K562 (cell line): ENCODE measurements around the gene METRN. TPM values are rescaled to one million over a fixed set of nuclear protein-coding genes. Genes with fewer than 3 reads are reported as not detected.

Source experiments
- ATAC-seq: fragments of 200-7000 bp; cut with Tn5 transposase; 3 replicates; pipeline ENCODE4 v1.9.1; 2020; ENCODE audit warnings: moderate library complexity
- BruUV-seq: library from RNA; stranded (reverse); fragments of 400-500 nt; replicated peaks from 2 replicates; lab custom pipeline; 2021; lab: Mats Ljungman, UMichigan
- CTCF ChIA-PET: fragments of 300-600 bp; formaldehyde crosslinking; extraction: SDS; loops from one replicate; lab custom pipeline; 2021; ENCODE audit warnings: low intra/inter-chr PET ratio; lab: Yijun Ruan, JAX
- POLR2A ChIA-PET: fragments of 300-600, 350-650 bp; sonication (Branson Sonifier 250); formaldehyde crosslinking; extraction: SDS; loops from one replicate; lab custom pipeline; 2021; ENCODE audit warnings: antibody characterized with exemption, inconsistent platforms; lab: Yijun Ruan, JAX
- DNase-seq, 4 experiments: peaks; one replicate each; pipeline versions ENCODE4 v3.0.0 to v3.0.0-alpha.2; 2011 to 2018; ENCODE audit warnings: low spot score in 3 of 4, mixed read lengths in 3 of 4; ENCODE audit errors: extremely low read depth in 1 of 4
- FAIRE-seq: peaks from 2 replicates; lab custom pipeline; 2011; peaks lifted over from hg19 to GRCh38; lab: Jason Lieb, UNC
- H2AFZ ChIP-seq: 2 replicates; pipeline ENCODE4 v1.6.0; 2011; ENCODE audit warnings: low read depth, low read length, control low read depth, inconsistent platforms
- H3K27ac ChIP-seq: fragments of 200-600 bp; 3 replicates; pipeline ENCODE4 v1.8.0; 2011; ENCODE audit warnings: low read depth, mild to moderate bottlenecking, control low read depth, inconsistent platforms, low read length, moderate library complexity, mixed read lengths; ENCODE audit errors: extremely low read depth
- H3K27me3 ChIP-seq, 2 experiments: fragments of 300-600 bp in 1 of 2; 2 replicates in 1 of 2; 3 replicates in 1 of 2; pipeline versions ENCODE4 v1.6.0 to v1.8.0; 2011; ENCODE audit warnings: inconsistent platforms in 2 of 2, low read length in 2 of 2, mild to moderate bottlenecking in 1 of 2, mixed read lengths in 1 of 2, moderate library complexity in 1 of 2; ENCODE audit not compliant: control insufficient read depth in 2 of 2, insufficient read depth in 2 of 2
- H3K36me3 ChIP-seq: fragments of 300-600 bp; 3 replicates; pipeline ENCODE4 v1.8.0; 2011; ENCODE audit warnings: mild to moderate bottlenecking, low read length, inconsistent platforms; ENCODE audit not compliant: control insufficient read depth, insufficient read depth
- H3K4me1 ChIP-seq, 2 experiments: fragments of 200-600 bp in 1 of 2; replicated peaks in 1 of 2; 2 replicates in 1 of 2; 3 replicates in 1 of 2; pipeline versions ENCODE4 v1.5.1 to v1.8.0; 2011; ENCODE audit warnings: inconsistent platforms in 2 of 2, low read length in 2 of 2, mild to moderate bottlenecking in 1 of 2, mixed read lengths in 1 of 2, moderate library complexity in 1 of 2; ENCODE audit not compliant: control insufficient read depth in 2 of 2, insufficient read depth in 2 of 2
- H3K4me2 ChIP-seq: 2 replicates; pipeline ENCODE4 v1.6.1; 2011; ENCODE audit warnings: low read length, control low read depth, inconsistent platforms, mixed read lengths; ENCODE audit not compliant: insufficient read depth
- H3K4me3 ChIP-seq: fragments of 200-600 bp; sonication (generic), shearing (Covaris generic); 2 replicates; pipeline ENCODE4 v1.5.1; 2016; ENCODE audit warnings: control low read depth, inconsistent platforms
- H3K79me2 ChIP-seq: fragments of 200-600 bp; 3 replicates; pipeline ENCODE4 v1.8.0; 2011; ENCODE audit warnings: low read length, inconsistent platforms; ENCODE audit not compliant: control insufficient read depth, insufficient read depth
- H3K9ac ChIP-seq, 2 experiments: 2 replicates each; pipeline versions ENCODE4 v1.6.0 to v1.6.1; 2011; ENCODE audit warnings: low read depth in 2 of 2, low read length in 2 of 2, control low read depth in 1 of 2, inconsistent platforms in 1 of 2, mild to moderate bottlenecking in 1 of 2, mixed read lengths in 1 of 2; ENCODE audit not compliant: insufficient read depth in 1 of 2
- H3K9me1 ChIP-seq: one replicate; pipeline ENCODE4 v1.6.0; 2011; ENCODE audit warnings: inconsistent platforms, mild to moderate bottlenecking, low read length, moderate library complexity; ENCODE audit not compliant: control insufficient read depth, insufficient read depth
- H3K9me3 ChIP-seq: replicated peaks from 2 replicates; pipeline ENCODE4 v1.5.1; 2011; ENCODE audit warnings: low read depth, low read length, inconsistent platforms; ENCODE audit not compliant: control insufficient read depth, insufficient read depth
- H4K20me1 ChIP-seq: replicated peaks from 2 replicates; pipeline ENCODE4 v1.6.1; 2011; ENCODE audit warnings: low read length, inconsistent platforms, mixed read lengths; ENCODE audit not compliant: control insufficient read depth, insufficient read depth
- ARID4B ChIP-seq: sonication (generic); formaldehyde crosslinking; IDR thresholded peaks from 2 replicates; pipeline ENCODE4 v1.8.0; 2022; ENCODE audit warnings: mild to moderate bottlenecking, missing genetic modification reagents
- CSDE1 ChIP-seq, 2 experiments: fragments of 450-650 bp; IDR thresholded peaks; 2 replicates each; pipeline ENCODE4 v1.6.1; 2016; ENCODE audit warnings: mild to moderate bottlenecking in 1 of 2
- HDGF ChIP-seq: fragments of 450-650 bp; IDR thresholded peaks from 2 replicates; pipeline ENCODE4 v1.6.1; 2016
- HEY1 ChIP-seq: fragments of 250-450 bp; sonication (Bioruptor Pico); IDR thresholded peaks from 2 replicates; pipeline ENCODE4 v1.5.0; 2020; ENCODE audit warnings: mild to moderate bottlenecking, moderate library complexity, borderline replicate concordance
- KAT2B ChIP-seq: IDR thresholded peaks from one replicate; pipeline ENCODE4 v1.6.1; 2012; ENCODE audit warnings: low read depth, mild to moderate bottlenecking, control low read depth, inconsistent platforms, low read length, moderate library complexity
- NR2F6 ChIP-seq: fragments of 450-650 bp; formaldehyde crosslinking; IDR thresholded peaks from 2 replicates; pipeline ENCODE4 v1.4.0; 2020; ENCODE audit warnings: mild to moderate bottlenecking
- POLR2A ChIP-seq: fragments of 450-650 bp; conservative IDR thresholded peaks from 2 replicates; pipeline ENCODE4 v1.6.1; 2016
- SUPT5H ChIP-seq: fragments of 450-650 bp; IDR thresholded peaks from 2 replicates; pipeline ENCODE4 v1.6.1; 2016
- UBTF ChIP-seq, 2 experiments: IDR thresholded peaks; 2 replicates each; pipeline ENCODE4 v1.6.1; 2012; ENCODE audit warnings: improper control_type of control experiment in 2 of 2, low read depth in 2 of 2, low read length in 2 of 2, borderline replicate concordance in 1 of 2
- ZFX ChIP-seq: sonication (generic); formaldehyde crosslinking; IDR thresholded peaks from 2 replicates; pipeline ENCODE4 v1.8.0; 2022; ENCODE audit warnings: mild to moderate bottlenecking, missing genetic modification reagents, moderate library complexity
- ZHX1 ChIP-seq: fragments of 150-350 bp; conservative IDR thresholded peaks from 2 replicates; pipeline ENCODE4 v1.6.1; 2014; ENCODE audit warnings: low read length
- ZNF830 ChIP-seq: fragments of 250-450 bp; sonication (Bioruptor Pico); IDR thresholded peaks from 2 replicates; pipeline ENCODE4 v1.5.0; 2021; ENCODE audit warnings: mild to moderate bottlenecking
- WGBS: fragments of 100-300 bp; shearing (Covaris generic); methylation state at CpG from one replicate; pipeline ENCODE4 v1.1.6; 2016; ENCODE audit warnings: low coverage, mixed read lengths; ENCODE audit not compliant: insufficient coverage; ENCODE audit errors: missing lambda C conversion rate; 5-methylcytosine and 5-hydroxymethylcytosine counted together
- in situ Hi-C: fragments of 300-500 bp; cut with MboI; formaldehyde crosslinking; loops from 4 replicates; pipeline ENCODE4 v1.15.0; 2018; ENCODE audit warnings: inconsistent platforms, mixed read lengths
- intact Hi-C: fragments of 100-400 bp; cut with micrococcal nuclease; formaldehyde crosslinking; loops from 2 replicates; pipeline ENCODE4 v1.14.2; 2022
- polyA plus RNA-seq, 8 experiments: library from polyadenylated mRNA; depleted of rRNA in 4 of 8; stranded (reverse) in 5 of 8; unstranded in 3 of 8; fragments of >200 nt; fragmentation: Nextera tagmentation in 2 of 8; fragmentation: Illumina TruSeq in 1 of 8; extraction: Ambion mirVana in 2 of 8; extraction: Trizol in 1 of 8; gene quantifications; 2 replicates each; pipeline versions ENCODE4 v1.2.1 to v1.2.3, GENCODE V29; 2011 to 2014; ENCODE audit warnings: inconsistent platforms in 1 of 8, missing spikeins in 1 of 8
- total RNA-seq, 7 experiments: library from RNA; depleted of rRNA in 6 of 7; stranded (reverse); fragments of >200 nt in 6 of 7; fragmentation: Illumina TruSeq in 2 of 7; extraction: Trizol in 2 of 7; gene quantifications; 2 replicates each; pipeline versions ENCODE4 v1.2.1 to v1.2.3, GENCODE V29; 2011 to 2021; ENCODE audit warnings: low replicate concordance in 1 of 7

Gene METRN
- total and polyA plus RNA-seq, 9 of the 15 experiments (the other 6 are each of a cell fraction or from before 2014, with no cell fraction given): 0.20 to 89.8 (median 15.4) TPM

- Histone ChIP-seq H4K20me1 (peaks cover 21% of the 10 kb centered on the region), H3K9me3 (no peaks in the 10 kb centered on the region), H3K9ac (peak within 1 kb of the TSS; percentile 71 to 98), H3K36me3 (peaks cover 66% of the 10 kb centered on the region), H3K27me3 (no peaks in the 10 kb centered on the region), H3K4me2 (peak within 1 kb of the TSS; percentile 75), H3K4me1 (peaks cover 27 to 96% of the 10 kb centered on the region in 2 experiments), H2AFZ (peak within 1 kb of the TSS; percentile 24; the same call in 1 of the 2 replicates), H3K27ac (peak within 1 kb of the TSS; percentile 88), H3K79me2 (peaks cover 47% of the 10 kb centered on the region), H3K9me1 (peaks cover 13% of the 10 kb centered on the region), H3K4me3 (peak within 1 kb of the TSS; percentile 98)
- 17% methylated on average over 42 of the region's 91 CpGs for WGBS
- intact Hi-C loops: loop anchor here (5.0 kb wide), 1 partner anchor 287 kb away; the partner anchor contains the start of gene NME4
- POLR2A ChIA-PET: interaction anchor here (0.6 to 0.8 kb wide), 5 partner anchors 9 to 442 kb away, joined by 3 to 6 read pairs (median 3); partner anchors contain the start of gene RHBDL1
- CTCF ChIA-PET: no interaction called here
- no TSS peak for BruUV-seq
- in situ Hi-C loops: no loop called here
- ATAC-seq: peak; percentile 76
- peak; percentile 83 to 97 (median 90) for DNase-seq
- FAIRE-seq: peak; percentile 92
- TF ChIP-seq CSDE1 (IDR thresholded peaks at IDR 0.05) (peak in 1 of 2 experiments; percentile 96; a peak in 1 of 4 replicates), UBTF (IDR thresholded peaks at IDR 0.05; ENCODE audit: borderline replicate concordance in 1 of 2, low read depth in 2 of 2, low read length in 2 of 2) (peak in 1 of 2 experiments; percentile 35; a peak in 1 of 4 replicates), NR2F6 (CRISPR knock-in tag) (no peak), ZFX (peak; percentile 69), ARID4B (CRISPR knock-in tag) (peak; percentile 81; the same call in 1 of the 2 replicates), KAT2B (no peak), ZNF830 (no peak), ZHX1 (0 out of 2 replicates have a peak, but pooled peaks have one; percentile 40), POLR2A (peak; percentile 59; the same call in 1 of the 2 replicates), SUPT5H (peak; percentile 25), HDGF (no peak), HEY1 (CRISPR knock-in tag) (no peak)
Observed at GRCh38 chr16:684071-684794, 30.7 kb upstream of the METRN start, which contains the start of gene JMJD8. Gene JMJD8 (minus strand): TSS chr16:684334. CDS start chr16:684319, 15 bp downstream.
